ENCODE results near the gene XCL2. TPM values are rescaled to one million over a fixed set of nuclear protein-coding genes. Genes with fewer than 3 reads are reported as not detected.

XCL2 gene
- polyA plus RNA-seq, 1 experiment, result not detected

- TF ChIP-seq CTCF (IDR thresholded peaks at IDR 0.05; ENCODE audit: low read depth, low read length), result no peak
- CTCF ChIA-PET, result no interaction called here
Observed at GRCh38 chr1:168498956-168499687, 44.7 kb downstream of the XCL2 start.

GRCh38 chr1:168498159-168498631, 45.6 kb downstream of the XCL2 start:
- DNase-seq (ENCODE audit: low read depth, low spot score), result no peak
- H3K27me3 ChIP-seq (ENCODE audit: control insufficient read depth, insufficient read depth, low read length), result no peaks in the 10 kb centered on the region
- H3K4me3 ChIP-seq (ENCODE audit: low read depth, low read length), result no peak overlapping the region
- TF ChIP-seq CTCF (IDR thresholded peaks at IDR 0.05; ENCODE audit: low read depth, low read length), result no peak
- H3K27ac ChIP-seq (ENCODE audit: low read depth, low read length), result peak overlapping the region; percentile 52
- POLR2A ChIA-PET, result interaction anchor here (0.8 kb wide), 1 partner anchor 30 kb away, joined by 3 read pairs; no protein-coding TSS in a partner anchor
- no peaks in the 10 kb centered on the region for H3K9me3 ChIP-seq (ENCODE audit: control insufficient read depth, insufficient read depth, low read length)
- CTCF ChIA-PET, result interaction anchor here (0.9 kb wide), 1 partner anchor 155 kb away, joined by 5 read pairs; no protein-coding TSS in a partner anchor

More at GRCh38 chr1:168498956-168499687, 44.7 kb downstream of the XCL2 start:
- H3K9me3 ChIP-seq (ENCODE audit: control insufficient read depth, insufficient read depth, low read length), result no peaks in the 10 kb centered on the region
- DNase-seq (ENCODE audit: low read depth, low spot score), result no peak
- POLR2A ChIA-PET, result no interaction called here
- H3K27ac ChIP-seq (ENCODE audit: low read depth, low read length), result no peak overlapping the region
- H3K27me3 ChIP-seq (ENCODE audit: control insufficient read depth, insufficient read depth, low read length), result no peaks in the 10 kb centered on the region
- H3K4me3 ChIP-seq (ENCODE audit: low read depth, low read length), result no peak overlapping the region

GRCh38 chr1:168497376-168497950, 46.3 kb downstream of the XCL2 start:
- TF ChIP-seq CTCF (IDR thresholded peaks at IDR 0.05; ENCODE audit: low read depth, low read length), result no peak
- no peak overlapping the region for H3K4me3 ChIP-seq (ENCODE audit: low read depth, low read length)
- no peak for DNase-seq (ENCODE audit: low read depth, low spot score)
- H3K27me3 ChIP-seq (ENCODE audit: control insufficient read depth, insufficient read depth, low read length), result no peaks in the 10 kb centered on the region
- CTCF ChIA-PET, result interaction anchor here (0.9 kb wide), 1 partner anchor 155 kb away, joined by 5 read pairs; no protein-coding TSS in a partner anchor
- POLR2A ChIA-PET, result interaction anchor here (0.8 kb wide), 1 partner anchor 29 kb away, joined by 3 read pairs; no protein-coding TSS in a partner anchor
- H3K9me3 ChIP-seq (ENCODE audit: control insufficient read depth, insufficient read depth, low read length), result no peaks in the 10 kb centered on the region
- H3K27ac ChIP-seq (ENCODE audit: low read depth, low read length), result no peak overlapping the region

GRCh38 chr1:168491527-168492164, 52.2 kb downstream of the XCL2 start:
- Histone ChIP-seq H3K9me3 (ENCODE audit: control insufficient read depth, insufficient read depth, low read length) (no peaks in the 10 kb centered on the region), H3K27me3 (ENCODE audit: control insufficient read depth, insufficient read depth, low read length) (no peaks in the 10 kb centered on the region), H3K27ac (ENCODE audit: low read depth, low read length) (no peak overlapping the region), H3K4me3 (ENCODE audit: low read depth, low read length) (no peak overlapping the region)
- TF ChIP-seq CTCF (IDR thresholded peaks at IDR 0.05; ENCODE audit: low read depth, low read length), result no peak
- ChIA-PET POLR2A (no interaction called here), CTCF (interaction anchor here (1.0 to 1.1 kb wide), 2 partner anchors 54 to 149 kb away, joined by 3 to 4 read pairs; no protein-coding TSS in a partner anchor)
- DNase-seq (ENCODE audit: low read depth, low spot score), result no peak

Other genes with a start within 250 kb of the XCL2 start
- gene XCL1, start 32.6 kb upstream of the XCL2 start, polyA plus RNA-seq (2011; rRNA removed), result not detected in 2 replicates
- not detected in 2 replicates for gene DPT, start 185.2 kb upstream of the XCL2 start, polyA plus RNA-seq (2011; rRNA removed)